OCI-LY3 (cell line): ENCODE measurements around the gene TMCC1.

Experiments
- EZH2phosphoT487 ChIP-seq: fragments of 200-600 bp; shearing (Covaris generic); IDR thresholded peaks from 2 replicates; pipeline ENCODE4 v1.6.1; 2018; ENCODE audit warnings: antibody characterized with exemption, mixed run types, low read depth
- TF ChIP-seq, protein P1 (sequence below): fragments of 200-600, 300-600 bp; sonication (generic); IDR thresholded peaks from 2 replicates; pipeline ENCODE4 v1.5.1; 2014; ENCODE audit warnings: antibody characterized with exemption, low read length, low read depth

DNA sequence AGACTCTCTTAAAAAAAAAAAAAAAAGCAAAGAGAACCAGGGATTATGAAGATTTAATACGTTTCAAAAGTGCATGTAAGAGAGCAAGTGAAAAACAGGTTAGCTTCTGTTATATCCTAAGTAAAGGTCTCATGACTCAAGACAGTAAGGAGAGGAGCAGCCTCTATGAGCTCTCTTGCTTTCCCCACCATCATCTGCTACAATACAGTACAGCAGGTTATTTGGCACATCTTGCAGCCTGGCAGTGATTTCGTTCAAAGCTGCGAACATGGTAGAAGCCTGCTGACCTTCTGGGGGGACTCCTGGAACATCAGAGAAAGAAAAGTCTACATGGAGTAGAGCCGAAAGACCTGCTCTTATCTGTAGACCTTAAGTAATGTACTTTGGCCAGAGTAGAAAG lies 157.9 kb downstream of the TMCC1 start:
- TF ChIP-seq, protein P1, sequence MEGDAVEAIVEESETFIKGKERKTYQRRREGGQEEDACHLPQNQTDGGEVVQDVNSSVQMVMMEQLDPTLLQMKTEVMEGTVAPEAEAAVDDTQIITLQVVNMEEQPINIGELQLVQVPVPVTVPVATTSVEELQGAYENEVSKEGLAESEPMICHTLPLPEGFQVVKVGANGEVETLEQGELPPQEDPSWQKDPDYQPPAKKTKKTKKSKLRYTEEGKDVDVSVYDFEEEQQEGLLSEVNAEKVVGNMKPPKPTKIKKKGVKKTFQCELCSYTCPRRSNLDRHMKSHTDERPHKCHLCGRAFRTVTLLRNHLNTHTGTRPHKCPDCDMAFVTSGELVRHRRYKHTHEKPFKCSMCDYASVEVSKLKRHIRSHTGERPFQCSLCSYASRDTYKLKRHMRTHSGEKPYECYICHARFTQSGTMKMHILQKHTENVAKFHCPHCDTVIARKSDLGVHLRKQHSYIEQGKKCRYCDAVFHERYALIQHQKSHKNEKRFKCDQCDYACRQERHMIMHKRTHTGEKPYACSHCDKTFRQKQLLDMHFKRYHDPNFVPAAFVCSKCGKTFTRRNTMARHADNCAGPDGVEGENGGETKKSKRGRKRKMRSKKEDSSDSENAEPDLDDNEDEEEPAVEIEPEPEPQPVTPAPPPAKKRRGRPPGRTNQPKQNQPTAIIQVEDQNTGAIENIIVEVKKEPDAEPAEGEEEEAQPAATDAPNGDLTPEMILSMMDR, result no peak
- TF ChIP-seq EZH2phosphoT487, result no peak
